Measurements from ENCODE around the gene IMMP2L.

Gene IMMP2L

DNA sequence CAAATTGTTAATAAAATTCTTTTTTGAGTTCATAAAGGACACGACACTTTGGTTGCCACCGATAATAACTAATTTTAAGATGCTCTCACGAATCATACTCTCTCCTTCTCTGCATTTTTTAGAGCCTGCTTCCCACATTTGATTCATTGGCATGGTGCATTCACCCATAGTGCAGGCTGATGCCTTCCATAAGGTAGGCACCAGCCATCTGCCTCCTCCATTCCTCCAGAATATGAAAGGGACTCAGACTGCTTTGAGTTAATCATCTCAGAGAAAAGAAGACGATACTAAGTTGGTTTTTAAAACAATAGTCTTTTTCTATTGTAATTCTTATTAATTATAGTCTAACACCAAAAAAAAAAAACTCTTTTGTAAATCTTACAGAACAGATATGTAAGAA is 505.2 kb downstream of the IMMP2L start:
- TF ChIP-seq TAF1 (IDR thresholded peaks at IDR 0.05; ENCODE audit: borderline replicate concordance, insufficient read depth, low read length) = no peak
- TF ChIP-seq SIN3A (IDR thresholded peaks at IDR 0.05; ENCODE audit: borderline replicate concordance, insufficient read depth, low read length) = no peak
- TF ChIP-seq, protein P1, sequence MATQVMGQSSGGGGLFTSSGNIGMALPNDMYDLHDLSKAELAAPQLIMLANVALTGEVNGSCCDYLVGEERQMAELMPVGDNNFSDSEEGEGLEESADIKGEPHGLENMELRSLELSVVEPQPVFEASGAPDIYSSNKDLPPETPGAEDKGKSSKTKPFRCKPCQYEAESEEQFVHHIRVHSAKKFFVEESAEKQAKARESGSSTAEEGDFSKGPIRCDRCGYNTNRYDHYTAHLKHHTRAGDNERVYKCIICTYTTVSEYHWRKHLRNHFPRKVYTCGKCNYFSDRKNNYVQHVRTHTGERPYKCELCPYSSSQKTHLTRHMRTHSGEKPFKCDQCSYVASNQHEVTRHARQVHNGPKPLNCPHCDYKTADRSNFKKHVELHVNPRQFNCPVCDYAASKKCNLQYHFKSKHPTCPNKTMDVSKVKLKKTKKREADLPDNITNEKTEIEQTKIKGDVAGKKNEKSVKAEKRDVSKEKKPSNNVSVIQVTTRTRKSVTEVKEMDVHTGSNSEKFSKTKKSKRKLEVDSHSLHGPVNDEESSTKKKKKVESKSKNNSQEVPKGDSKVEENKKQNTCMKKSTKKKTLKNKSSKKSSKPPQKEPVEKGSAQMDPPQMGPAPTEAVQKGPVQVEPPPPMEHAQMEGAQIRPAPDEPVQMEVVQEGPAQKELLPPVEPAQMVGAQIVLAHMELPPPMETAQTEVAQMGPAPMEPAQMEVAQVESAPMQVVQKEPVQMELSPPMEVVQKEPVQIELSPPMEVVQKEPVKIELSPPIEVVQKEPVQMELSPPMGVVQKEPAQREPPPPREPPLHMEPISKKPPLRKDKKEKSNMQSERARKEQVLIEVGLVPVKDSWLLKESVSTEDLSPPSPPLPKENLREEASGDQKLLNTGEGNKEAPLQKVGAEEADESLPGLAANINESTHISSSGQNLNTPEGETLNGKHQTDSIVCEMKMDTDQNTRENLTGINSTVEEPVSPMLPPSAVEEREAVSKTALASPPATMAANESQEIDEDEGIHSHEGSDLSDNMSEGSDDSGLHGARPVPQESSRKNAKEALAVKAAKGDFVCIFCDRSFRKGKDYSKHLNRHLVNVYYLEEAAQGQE (IDR thresholded peaks at IDR 0.05; ENCODE audit: insufficient read depth in 1 of 2, low read depth in 2 of 2, low read length in 2 of 2) = no peak

DNA sequence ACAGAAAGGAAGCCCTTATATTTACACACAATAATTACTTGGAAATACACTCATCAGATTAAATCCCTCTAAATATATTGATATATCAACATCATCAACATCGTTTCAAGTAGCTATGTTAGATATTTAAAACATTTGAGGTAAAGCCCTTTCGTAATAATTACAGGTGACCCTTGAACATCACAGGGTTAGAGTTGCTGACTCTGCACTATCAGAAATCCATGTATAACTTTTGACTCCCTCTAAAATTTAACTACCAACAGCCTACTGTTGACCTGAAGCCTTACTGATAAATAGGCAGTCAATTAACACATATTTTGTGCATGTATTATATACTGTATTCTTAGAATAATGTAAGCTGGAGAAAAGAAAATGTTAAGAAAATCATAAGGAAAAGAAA is 505.9 kb downstream of the IMMP2L start:
- TF ChIP-seq SIN3A (IDR thresholded peaks at IDR 0.05; ENCODE audit: borderline replicate concordance, insufficient read depth, low read length) (no peak), POLR2AphosphoS5 (IDR thresholded peaks at IDR 0.05; ENCODE audit: low read depth, low read length) (no peak)

DNA sequence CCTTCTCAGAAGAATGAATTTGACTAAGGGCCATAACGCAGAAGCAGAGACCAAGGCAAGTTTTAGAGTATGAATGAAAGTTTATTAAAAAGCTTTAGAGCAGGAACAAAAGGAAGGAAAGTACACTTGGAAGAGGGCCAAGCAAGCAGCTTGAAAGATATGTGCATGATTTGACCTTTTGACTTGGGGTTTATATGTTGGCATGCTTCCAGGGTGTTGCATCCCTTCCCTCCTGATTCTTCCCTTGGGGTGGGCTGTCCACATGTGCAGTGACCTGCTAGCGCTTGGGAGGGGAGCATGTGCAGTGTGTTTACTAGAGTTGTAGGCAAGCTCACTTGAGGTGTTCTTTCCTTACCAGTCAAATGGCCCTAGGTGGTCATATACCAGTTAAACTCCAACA is 509.3 kb downstream of the IMMP2L start:
- TF ChIP-seq, protein P1 (IDR thresholded peaks at IDR 0.05; ENCODE audit: insufficient read depth in 1 of 2, low read depth in 2 of 2, low read length in 2 of 2) = no peak
- TF ChIP-seq SIN3A (IDR thresholded peaks at IDR 0.05; ENCODE audit: borderline replicate concordance, insufficient read depth, low read length) (no peak), FOXP2 (optimal IDR thresholded peaks at IDR 0.05; ENCODE audit: borderline replicate concordance, extremely low read depth, extremely low read length, insufficient read depth) (no peak), POLR2AphosphoS5 (IDR thresholded peaks at IDR 0.05; ENCODE audit: low read depth, low read length) (no peak), TAF1 (IDR thresholded peaks at IDR 0.05; ENCODE audit: borderline replicate concordance, insufficient read depth, low read length) (no peak)

DNA sequence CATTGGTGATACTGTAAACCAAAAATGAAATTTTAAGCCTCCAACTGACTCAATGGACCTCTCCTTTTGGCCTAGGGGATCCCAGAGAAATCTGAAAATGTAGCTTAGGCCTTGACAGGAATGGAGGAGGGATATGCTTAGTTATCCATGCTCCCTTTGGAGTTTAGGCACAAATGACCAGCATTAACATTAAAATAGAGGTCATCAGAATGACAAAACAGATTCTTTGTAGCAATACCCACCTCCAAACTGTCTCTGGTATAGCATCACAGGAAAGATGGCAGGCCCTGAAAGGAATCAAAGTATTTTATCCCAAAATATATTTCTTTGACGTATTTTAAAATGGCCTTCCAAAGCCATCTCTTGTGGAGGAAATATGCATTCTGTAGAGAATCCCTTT is 510.5 kb downstream of the IMMP2L start:
- no peak for TF ChIP-seq POLR2AphosphoS5 (IDR thresholded peaks at IDR 0.05; ENCODE audit: low read depth, low read length)
- TF ChIP-seq, protein P1 (IDR thresholded peaks at IDR 0.05; ENCODE audit: insufficient read depth in 1 of 2, low read depth in 2 of 2, low read length in 2 of 2) = no peak

DNA sequence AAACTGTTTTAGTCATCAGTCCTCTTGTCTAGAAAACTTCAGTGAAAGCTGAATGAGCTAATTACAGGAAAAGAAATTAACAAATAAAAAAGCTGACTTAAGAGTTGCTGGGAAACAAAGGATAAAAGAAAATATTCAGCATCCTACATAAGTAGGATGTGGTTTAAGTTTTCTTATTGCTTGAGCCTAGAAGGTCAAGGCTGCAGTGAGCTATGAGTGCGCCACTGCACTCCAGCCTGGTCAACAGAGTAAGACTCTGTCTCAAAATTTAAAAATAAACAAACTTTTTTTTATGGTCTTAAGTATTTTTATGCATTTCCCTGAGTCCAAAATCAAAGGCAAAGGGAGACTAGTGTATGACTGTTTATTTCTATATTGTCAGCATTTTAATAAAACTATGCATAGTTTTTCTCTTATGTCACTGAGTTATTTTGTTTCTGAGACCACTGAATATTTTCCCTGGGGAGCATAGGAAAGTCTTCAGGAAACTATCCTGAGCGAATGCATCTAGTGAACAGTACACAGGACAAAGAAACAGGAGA is 511.3 kb downstream of the IMMP2L start:
- TF ChIP-seq POLR2AphosphoS5 (IDR thresholded peaks at IDR 0.05; ENCODE audit: low read depth, low read length) (no peak), SIN3A (IDR thresholded peaks at IDR 0.05; ENCODE audit: borderline replicate concordance, insufficient read depth, low read length) (no peak), FOXP2 (optimal IDR thresholded peaks at IDR 0.05; ENCODE audit: borderline replicate concordance, extremely low read depth, extremely low read length, insufficient read depth) (no peak), TAF1 (IDR thresholded peaks at IDR 0.05; ENCODE audit: borderline replicate concordance, insufficient read depth, low read length) (no peak)
- TF ChIP-seq, protein P1 (IDR thresholded peaks at IDR 0.05; ENCODE audit: insufficient read depth in 1 of 2, low read depth in 2 of 2, low read length in 2 of 2) = no peak
